GM18505 (cell line): ENCODE measurements around the gene C1QTNF8.

Source experiments
- ATAC-seq: cut with Tn5 transposase; IDR thresholded peaks from one replicate; pipeline ENCODE4 v1.9.1; 2021; ENCODE audit not compliant: unreplicated experiment
- POLR2A ChIP-seq: IDR thresholded peaks from 4 replicates; pipeline ENCODE4 v1.6.1; 2011; ENCODE audit warnings: borderline replicate concordance; ENCODE audit not compliant: insufficient read depth, insufficient read length; ENCODE audit errors: extremely low read depth

C1QTNF8 gene

DNA sequence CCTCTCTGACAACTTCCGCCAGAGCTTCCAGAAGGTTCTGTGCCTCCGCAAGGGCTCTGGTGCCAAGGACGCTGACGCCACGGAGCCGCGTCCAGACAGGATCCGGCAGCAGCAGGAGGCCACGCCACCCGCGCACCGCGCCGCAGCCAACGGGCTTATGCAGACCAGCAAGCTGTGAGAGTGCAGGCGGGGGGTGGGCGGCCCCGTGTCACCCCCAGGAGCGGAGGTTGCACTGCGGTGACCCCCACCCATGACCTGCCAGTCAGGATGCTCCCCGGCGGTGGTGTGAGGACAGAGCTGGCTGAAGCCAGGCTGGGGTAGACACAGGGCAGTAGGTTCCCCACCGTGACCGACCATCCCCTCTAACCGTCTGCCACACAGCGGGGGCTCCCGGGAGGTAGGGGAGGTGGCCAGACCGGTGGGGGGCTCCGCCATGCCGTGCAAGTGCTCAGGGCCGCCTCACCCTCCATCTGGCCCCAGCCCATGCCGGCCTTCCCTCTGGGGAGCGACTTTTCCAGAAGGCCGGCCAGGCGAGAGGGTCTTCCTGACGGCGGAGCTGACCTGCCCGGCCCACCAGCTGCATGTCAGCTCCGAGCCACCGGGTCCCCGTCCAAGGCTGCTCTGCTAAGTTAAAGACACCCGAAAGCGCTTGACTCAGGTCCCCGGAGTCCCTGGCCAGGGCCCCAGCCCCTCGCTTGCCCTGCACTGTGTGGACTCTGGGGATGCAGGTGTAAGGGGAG is 16.1 kb downstream of the C1QTNF8 start:
- TF ChIP-seq POLR2A, result no peak
- ATAC-seq, result no peak

DNA sequence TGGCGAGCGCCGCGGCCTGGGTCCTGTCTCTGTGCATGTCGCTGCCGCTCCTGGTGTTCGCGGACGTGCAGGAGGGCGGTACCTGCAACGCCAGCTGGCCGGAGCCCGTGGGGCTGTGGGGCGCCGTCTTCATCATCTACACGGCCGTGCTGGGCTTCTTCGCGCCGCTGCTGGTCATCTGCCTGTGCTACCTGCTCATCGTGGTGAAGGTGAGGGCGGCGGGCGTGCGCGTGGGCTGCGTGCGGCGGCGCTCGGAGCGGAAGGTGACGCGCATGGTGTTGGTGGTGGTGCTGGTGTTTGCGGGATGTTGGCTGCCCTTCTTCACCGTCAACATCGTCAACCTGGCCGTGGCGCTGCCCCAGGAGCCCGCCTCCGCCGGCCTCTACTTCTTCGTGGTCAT is 16.7 kb downstream of the C1QTNF8 start:
- no peak for TF ChIP-seq POLR2A
- ATAC-seq, result no peak

GRCh38 chr16:1078579-1079021 is 17.4 kb downstream of the C1QTNF8 start:
- ATAC-seq, result no peak
- TF ChIP-seq POLR2A, result no peak

DNA sequence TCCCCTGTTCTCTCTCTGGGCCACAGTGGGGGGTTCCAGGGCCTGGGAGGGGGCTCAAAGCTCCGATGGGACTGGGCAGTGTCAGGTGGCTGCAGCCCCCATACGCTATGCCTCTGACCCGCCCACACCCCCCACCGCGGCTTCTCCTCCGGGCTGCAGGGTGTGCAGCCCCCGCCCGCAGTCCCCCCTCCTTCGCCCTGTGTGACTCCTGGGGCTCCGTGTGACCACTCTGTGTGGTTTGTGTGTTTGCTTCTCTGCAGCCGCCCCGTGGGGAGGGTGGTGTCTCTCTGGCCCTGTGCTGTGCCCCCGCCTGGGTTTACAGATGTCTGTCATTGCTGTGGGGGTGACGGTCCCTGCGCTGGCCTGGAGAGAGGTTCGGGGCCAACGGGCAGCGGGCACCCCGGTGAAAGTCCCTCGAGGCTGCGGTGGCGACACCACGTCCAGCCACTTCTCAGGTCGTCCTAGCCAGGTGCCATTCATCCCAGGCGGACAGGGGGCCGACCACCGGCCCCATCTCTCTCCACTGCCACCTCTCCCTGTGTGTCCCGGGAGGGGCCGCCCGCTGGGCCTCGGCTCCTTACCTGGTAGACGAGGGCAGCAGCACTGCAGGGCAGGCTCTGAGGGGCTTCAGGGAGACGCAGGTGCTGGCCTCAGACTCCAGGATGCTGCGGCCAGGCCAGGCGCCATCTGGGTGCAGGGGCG is 18.0 kb downstream of the C1QTNF8 start:
- ATAC-seq, result no peak

DNA sequence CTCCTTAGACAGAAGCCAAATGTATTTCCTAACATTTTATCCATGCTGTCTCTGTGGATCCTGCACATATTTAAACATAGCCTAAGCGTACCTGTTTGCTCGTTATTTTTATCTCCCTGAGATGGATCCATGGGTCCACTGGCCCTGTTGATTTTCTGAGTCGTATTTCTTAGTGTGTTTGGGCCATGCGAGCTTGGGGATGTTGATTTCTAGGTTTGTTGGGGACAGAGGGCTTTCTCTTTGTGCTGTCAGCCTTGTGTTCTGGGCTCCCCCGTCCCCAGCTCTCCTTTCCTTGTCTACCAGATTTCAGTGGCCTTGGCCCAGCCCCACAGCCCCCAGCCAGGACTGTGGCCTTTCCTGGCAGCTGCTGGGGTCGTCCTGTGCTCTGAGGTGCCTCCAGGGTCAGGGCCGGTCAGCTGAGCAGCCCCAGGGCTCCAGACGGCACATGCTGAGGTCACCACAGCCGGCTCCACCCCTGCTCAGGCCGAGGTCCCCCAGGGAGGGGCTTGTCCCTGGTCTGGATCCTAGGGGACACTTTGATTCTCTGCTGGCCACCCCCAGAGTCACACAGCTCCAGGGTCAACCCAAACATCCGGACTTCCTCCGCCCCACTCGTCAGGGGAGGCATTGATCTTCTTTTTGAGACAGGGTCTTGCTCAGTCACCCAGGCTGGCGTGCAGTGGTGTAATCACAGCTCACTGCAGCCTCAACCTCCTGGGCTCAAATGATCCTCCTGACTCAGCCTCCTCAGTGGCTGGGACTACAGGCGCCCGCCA is 19.1 kb downstream of the C1QTNF8 start:
- no peak for TF ChIP-seq POLR2A
- no peak for ATAC-seq

More for the DNA sequence above, 18.0 kb downstream of the C1QTNF8 start:
- no peak for TF ChIP-seq POLR2A

DNA sequence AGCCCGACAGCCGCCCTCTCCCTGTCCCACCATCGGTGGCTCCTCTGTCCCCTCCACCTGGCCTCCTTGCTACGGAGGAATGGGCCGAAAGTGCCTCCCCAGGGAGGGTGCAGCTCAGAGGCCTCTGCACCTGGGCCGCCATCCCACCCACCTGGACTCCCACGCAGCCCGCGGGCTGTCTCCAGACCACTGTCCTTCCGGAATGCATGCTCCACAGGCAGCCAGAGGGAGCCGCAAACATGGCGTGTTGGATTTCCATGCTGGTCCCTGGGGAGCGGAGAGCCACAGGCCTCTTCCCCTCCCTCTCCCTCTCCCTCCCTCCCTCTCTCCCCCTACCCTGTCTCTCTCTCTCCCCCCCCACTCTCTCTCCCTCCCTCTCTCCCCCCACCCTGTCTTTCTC is 20.5 kb downstream of the C1QTNF8 start:
- ATAC-seq, result no peak
- no peak for TF ChIP-seq POLR2A

DNA sequence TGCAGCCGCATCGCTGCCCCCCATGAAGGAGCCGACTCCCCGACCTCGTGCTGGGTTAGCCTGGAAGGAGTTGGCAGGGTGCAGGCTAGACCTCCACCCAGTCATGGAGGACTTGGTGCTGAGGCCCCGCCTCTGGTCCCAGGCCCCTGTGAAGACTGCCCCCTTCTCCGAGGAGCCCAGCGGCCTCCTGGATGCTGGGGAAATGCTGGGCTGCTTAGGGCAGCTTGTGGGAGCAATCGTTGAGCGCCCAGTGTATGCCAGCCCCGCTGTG is 21.7 kb downstream of the C1QTNF8 start:
- TF ChIP-seq POLR2A, result no peak
- ATAC-seq, result no peak

DNA sequence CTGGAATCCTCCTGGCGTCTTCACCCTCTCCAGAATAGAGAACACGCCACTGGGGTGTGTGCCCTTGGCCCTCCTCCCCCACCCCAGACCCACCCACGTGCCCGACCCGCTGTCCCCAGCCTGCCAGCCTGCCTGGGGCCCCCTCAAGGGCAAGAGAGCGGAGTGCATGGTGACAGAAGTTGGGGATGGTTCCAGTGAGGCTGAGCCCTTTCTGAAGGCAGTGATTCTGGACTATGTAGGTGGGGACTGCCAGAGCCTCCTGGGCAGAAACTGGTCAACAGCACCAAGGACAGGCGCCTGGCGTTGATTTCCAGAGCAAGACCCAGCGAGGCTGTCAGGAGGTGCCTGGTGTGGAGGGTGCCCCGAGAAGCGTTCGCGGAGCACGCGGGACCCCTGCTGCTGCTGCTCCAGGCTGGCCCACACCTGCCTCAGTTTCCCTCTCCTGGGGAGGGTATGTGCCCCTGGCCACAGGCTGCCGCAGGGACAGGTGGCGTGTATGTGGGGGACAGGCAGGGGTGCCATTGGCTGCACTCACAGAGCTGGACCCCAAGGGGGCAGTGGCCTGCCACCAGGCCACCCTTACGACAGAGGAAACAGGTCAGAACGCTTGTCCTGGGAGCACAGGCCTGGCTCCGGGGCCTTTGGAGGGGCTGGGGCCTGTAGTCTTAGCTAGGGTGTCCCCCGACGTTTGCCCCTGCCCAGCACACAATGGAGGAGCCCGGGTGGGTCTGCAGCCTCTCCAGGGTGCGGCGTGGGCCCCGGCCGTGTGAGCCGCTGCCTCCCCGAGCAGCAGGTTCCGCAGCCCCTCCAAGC is 22.3 kb downstream of the C1QTNF8 start:
- TF ChIP-seq POLR2A, result no peak
- ATAC-seq, result no peak

DNA sequence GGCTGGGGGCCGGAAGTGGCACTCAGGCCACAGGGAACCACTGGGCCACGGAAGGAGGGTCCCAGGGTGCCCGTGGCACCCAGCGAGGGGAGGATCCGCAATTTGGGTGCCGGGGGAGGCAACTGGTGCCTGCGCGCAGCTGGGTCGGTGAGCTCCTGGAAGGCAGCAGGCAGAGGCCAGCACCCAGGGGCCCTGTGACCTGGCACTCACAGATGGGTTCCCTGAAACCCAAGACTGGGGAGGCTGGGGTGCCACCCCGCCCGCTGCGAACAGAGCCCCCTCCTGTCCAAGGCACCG is 22.8 kb downstream of the C1QTNF8 start:
- ATAC-seq, result no peak
- no peak for TF ChIP-seq POLR2A

DNA sequence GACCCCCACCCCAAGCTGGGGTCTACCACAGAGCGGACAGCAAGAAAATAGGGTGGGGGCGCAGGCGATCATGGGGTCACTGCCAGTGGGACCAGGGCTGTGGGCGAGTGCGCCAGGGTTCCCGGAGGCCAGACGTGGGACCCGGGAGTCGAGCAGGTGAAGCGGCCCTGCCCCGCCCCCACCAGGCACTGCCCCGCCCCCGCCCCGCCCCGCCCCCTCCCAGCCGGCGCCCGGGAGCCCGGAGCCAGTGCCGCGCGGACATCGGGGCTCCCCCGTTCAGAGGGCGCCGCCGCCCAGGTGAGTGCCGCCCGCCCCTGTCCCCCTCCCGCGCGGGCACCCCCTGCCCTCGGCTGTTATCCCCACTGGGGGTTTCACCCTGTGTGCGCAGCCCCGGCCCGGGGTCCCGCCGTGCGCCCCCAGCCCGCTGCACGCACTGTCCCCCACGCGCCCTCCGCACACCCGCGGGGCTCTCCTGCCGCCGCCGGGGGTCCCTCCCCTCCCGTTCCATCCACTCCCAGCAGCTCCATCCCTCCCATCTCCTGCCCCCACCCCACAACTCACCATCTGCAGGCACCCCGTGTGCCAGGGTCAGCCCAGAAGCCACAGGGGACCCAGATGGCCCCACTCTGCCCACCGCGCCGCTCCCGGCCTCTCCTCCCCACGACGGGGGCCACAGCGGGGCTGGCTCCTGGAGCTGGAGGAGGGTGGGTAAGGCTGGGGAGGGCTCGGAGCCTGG is 23.4 kb downstream of the C1QTNF8 start, which contains the start of gene SSTR5:
TSS of gene SSTR5 (plus strand) at position 222 of the 736 bp plus-strand sequence. CDS start 6,122 bp downstream, outside the sequence.
- ATAC-seq, result no peak
- no peak for TF ChIP-seq POLR2A

GRCh38 chr16:1071561-1072225 is 24.4 kb downstream of the C1QTNF8 start:
- no peak for ATAC-seq
- TF ChIP-seq POLR2A, result no peak

DNA sequence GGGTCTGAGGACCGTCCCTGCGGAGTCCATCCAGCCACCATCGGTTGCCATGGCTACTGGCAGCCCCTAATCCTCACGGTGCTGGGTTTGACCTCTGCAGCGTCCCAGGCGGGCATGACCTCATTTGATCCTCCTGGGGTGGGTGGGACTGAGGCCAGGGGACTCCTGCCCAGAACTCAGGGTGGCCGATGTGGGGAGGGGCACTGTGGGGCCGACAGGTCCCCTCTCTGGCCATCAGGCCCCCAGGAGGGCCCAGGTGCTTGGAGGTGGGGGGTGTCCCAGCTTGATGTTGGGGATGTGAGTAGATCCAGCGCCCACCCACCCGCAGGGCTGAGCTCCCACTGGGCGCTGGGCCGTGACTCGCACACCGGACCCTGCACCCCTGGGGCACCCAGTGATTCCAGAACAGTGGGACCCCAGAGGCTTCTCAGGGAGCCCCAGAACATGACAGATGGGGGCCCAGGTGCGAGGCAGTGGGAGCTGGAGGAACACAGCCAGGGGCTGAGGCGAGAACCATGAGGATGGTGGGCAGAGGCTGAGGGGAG is 25.1 kb downstream of the C1QTNF8 start:
- TF ChIP-seq POLR2A, result no peak
- no peak for ATAC-seq
